ENCODE results near the gene GALNT16.

The GALNT16 gene

GRCh38 chr14:69395929-69396328 lies 136.0 kb downstream of the GALNT16 start:
- peaks cover 29 to 30% of the 10 kb centered on the region in 2 donors for H3K4me1 ChIP-seq (ENCODE audit: control insufficient read depth in 1 of 2, insufficient read depth in 2 of 2, low read length in 2 of 2)
- H3K36me3 ChIP-seq (ENCODE audit: control insufficient read depth in 1 of 2, insufficient read depth in 2 of 2, low read length in 2 of 2) = peaks cover 22 to 53% of the 10 kb centered on the region in 2 donors

GRCh38 chr14:69398053-69398817 lies 138.3 kb downstream of the GALNT16 start, which contains the start of the genes ERH and SLC39A9:
TSS of gene ERH (minus strand) at chr14:69398299. CDS start at chr14:69398233, 66 bp downstream.
TSS of gene SLC39A9 (plus strand) at chr14:69398692. CDS start at chr14:69399370, 678 bp downstream.
- Histone ChIP-seq H3K27me3 (ENCODE audit: control insufficient read depth in 1 of 2, insufficient read depth in 2 of 2, low read length in 2 of 2) (no peaks in the 10 kb centered on the region), H3K4me3 (ENCODE audit: low read depth in 1 of 2, low read length in 2 of 2) (peak within 1 kb of the TSS; percentile 88 to 98), H3K36me3 (ENCODE audit: control insufficient read depth in 1 of 2, insufficient read depth in 2 of 2, low read length in 2 of 2) (peaks cover 18 to 33% of the 10 kb centered on the region in 2 donors), H3K9me3 (ENCODE audit: control insufficient read depth in 1 of 2, low read length in 2 of 2) (no peaks in the 10 kb centered on the region), H3K4me1 (ENCODE audit: control insufficient read depth in 1 of 2, insufficient read depth in 2 of 2, low read length in 2 of 2) (peaks cover 30 to 34% of the 10 kb centered on the region in 2 donors), H3K27ac (ENCODE audit: low read depth, low read length) (peak within 1 kb of the TSS; percentile 77), H3K9ac (ENCODE audit: low read depth in 1 of 2, low read length in 2 of 2) (peak within 1 kb of the TSS; percentile 91 to 93)

More at GRCh38 chr14:69395929-69396328, 136.0 kb downstream of the GALNT16 start:
- Histone ChIP-seq H3K27ac (ENCODE audit: low read depth, low read length) (no peak overlapping the region), H3K27me3 (ENCODE audit: control insufficient read depth in 1 of 2, insufficient read depth in 2 of 2, low read length in 2 of 2) (no peaks in the 10 kb centered on the region), H3K9ac (ENCODE audit: low read depth in 1 of 2, low read length in 2 of 2) (no peak overlapping the region), H3K4me3 (ENCODE audit: low read depth in 1 of 2, low read length in 2 of 2) (no peak overlapping the region), H3K9me3 (ENCODE audit: control insufficient read depth in 1 of 2, low read length in 2 of 2) (no peaks in the 10 kb centered on the region)

- peaks cover 13 to 27% of the 10 kb centered on the region in 2 donors for H3K36me3 ChIP-seq (ENCODE audit: control insufficient read depth in 1 of 2, insufficient read depth in 2 of 2, low read length in 2 of 2)
- H3K4me3 ChIP-seq (ENCODE audit: low read depth in 1 of 2, low read length in 2 of 2) = peak overlapping the region; percentile 88 to 98
- no peaks in the 10 kb centered on the region for H3K27me3 ChIP-seq (ENCODE audit: control insufficient read depth in 1 of 2, insufficient read depth in 2 of 2, low read length in 2 of 2)
- H3K4me1 ChIP-seq (ENCODE audit: control insufficient read depth in 1 of 2, insufficient read depth in 2 of 2, low read length in 2 of 2) = peaks cover 30 to 34% of the 10 kb centered on the region in 2 donors
- peak overlapping the region; percentile 77 for H3K27ac ChIP-seq (ENCODE audit: low read depth, low read length)
- H3K9me3 ChIP-seq (ENCODE audit: control insufficient read depth in 1 of 2, low read length in 2 of 2) = no peaks in the 10 kb centered on the region
- H3K9ac ChIP-seq (ENCODE audit: low read depth in 1 of 2, low read length in 2 of 2) = peak overlapping the region; percentile 91 to 93
Observed at GRCh38 chr14:69398818-69399210, 138.9 kb downstream of the GALNT16 start.

DNA sequence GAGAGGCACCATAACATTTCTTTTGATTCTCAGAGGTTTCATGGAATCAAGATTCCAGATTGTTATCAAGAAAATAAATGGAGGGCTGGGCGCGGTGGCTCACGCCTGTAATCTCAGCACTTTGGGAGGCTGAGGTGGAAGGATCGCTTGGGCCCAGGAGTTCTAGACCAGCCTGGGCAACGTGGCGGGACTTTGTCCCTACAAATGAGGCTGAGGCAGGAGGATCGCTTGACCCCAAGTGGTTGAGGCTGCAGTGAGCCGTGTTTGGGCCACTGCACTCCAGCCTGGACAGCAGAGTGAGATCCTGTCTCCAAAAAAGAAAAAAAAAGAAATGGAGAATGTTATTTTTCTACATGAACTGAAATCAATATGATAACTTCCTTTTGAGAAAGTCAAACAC lies 139.8 kb downstream of the GALNT16 start:
- peaks cover 30 to 34% of the 10 kb centered on the region in 2 donors for H3K4me1 ChIP-seq (ENCODE audit: control insufficient read depth in 1 of 2, insufficient read depth in 2 of 2, low read length in 2 of 2)
- H3K36me3 ChIP-seq (ENCODE audit: control insufficient read depth in 1 of 2, insufficient read depth in 2 of 2, low read length in 2 of 2) = peaks cover 11 to 18% of the 10 kb centered on the region in 2 donors
- H3K27ac ChIP-seq (ENCODE audit: low read depth, low read length) = no peak overlapping the region
- peak overlapping the region; percentile 88 to 98 for H3K4me3 ChIP-seq (ENCODE audit: low read depth in 1 of 2, low read length in 2 of 2)
- no peaks in the 10 kb centered on the region for H3K9me3 ChIP-seq (ENCODE audit: control insufficient read depth in 1 of 2, low read length in 2 of 2)
- H3K9ac ChIP-seq (ENCODE audit: low read depth in 1 of 2, low read length in 2 of 2) = peak overlapping the region in 1 of 2 donors; percentile 91
- no peaks in the 10 kb centered on the region for H3K27me3 ChIP-seq (ENCODE audit: control insufficient read depth in 1 of 2, insufficient read depth in 2 of 2, low read length in 2 of 2)

DNA sequence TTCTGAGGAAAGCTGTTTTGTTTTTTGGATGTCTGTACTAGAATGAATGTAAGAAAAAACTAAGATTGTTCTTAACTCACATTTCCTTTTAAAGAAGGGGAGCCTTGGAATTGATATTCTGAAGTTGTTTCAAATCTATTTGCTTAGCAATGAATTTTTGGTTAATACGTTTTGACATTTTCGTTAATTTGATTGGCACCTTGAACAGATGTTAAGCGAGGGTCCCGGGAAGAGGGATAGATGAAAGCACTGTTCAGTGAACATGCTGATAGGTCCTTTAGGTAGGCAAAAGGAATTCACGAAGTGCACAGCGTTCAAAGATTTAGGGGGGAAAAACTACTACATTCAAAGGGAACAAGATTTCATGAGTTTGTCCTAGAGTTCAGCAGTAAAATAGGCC lies 140.2 kb downstream of the GALNT16 start:
- H3K27me3 ChIP-seq (ENCODE audit: control insufficient read depth in 1 of 2, insufficient read depth in 2 of 2, low read length in 2 of 2) = no peaks in the 10 kb centered on the region
- H3K36me3 ChIP-seq (ENCODE audit: control insufficient read depth in 1 of 2, insufficient read depth in 2 of 2, low read length in 2 of 2) = peaks cover 7 to 14% of the 10 kb centered on the region in 2 donors
- H3K9me3 ChIP-seq (ENCODE audit: control insufficient read depth in 1 of 2, low read length in 2 of 2) = no peaks in the 10 kb centered on the region
- H3K4me1 ChIP-seq (ENCODE audit: control insufficient read depth in 1 of 2, insufficient read depth in 2 of 2, low read length in 2 of 2) = peaks cover 30 to 34% of the 10 kb centered on the region in 2 donors
- H3K9ac ChIP-seq (ENCODE audit: low read depth in 1 of 2, low read length in 2 of 2) = peak overlapping the region in 1 of 2 donors; percentile 91
- H3K4me3 ChIP-seq (ENCODE audit: low read depth in 1 of 2, low read length in 2 of 2) = peak overlapping the region; percentile 88 to 98
- no peak overlapping the region for H3K27ac ChIP-seq (ENCODE audit: low read depth, low read length)

- peaks cover 26 to 29% of the 10 kb centered on the region in 2 donors for H3K4me1 ChIP-seq (ENCODE audit: control insufficient read depth in 1 of 2, insufficient read depth in 2 of 2, low read length in 2 of 2)
- H3K9me3 ChIP-seq (ENCODE audit: control insufficient read depth in 1 of 2, low read length in 2 of 2) = no peaks in the 10 kb centered on the region
- no peak overlapping the region for H3K27ac ChIP-seq (ENCODE audit: low read depth, low read length)
- no peak overlapping the region for H3K9ac ChIP-seq (ENCODE audit: low read depth in 1 of 2, low read length in 2 of 2)
- no peaks in the 10 kb centered on the region for H3K36me3 ChIP-seq (ENCODE audit: control insufficient read depth in 1 of 2, insufficient read depth in 2 of 2, low read length in 2 of 2)
- no peaks in the 10 kb centered on the region for H3K27me3 ChIP-seq (ENCODE audit: control insufficient read depth in 1 of 2, insufficient read depth in 2 of 2, low read length in 2 of 2)
- no peak overlapping the region for H3K4me3 ChIP-seq (ENCODE audit: low read depth in 1 of 2, low read length in 2 of 2)
Observed at GRCh38 chr14:69401841-69402240, 141.9 kb downstream of the GALNT16 start.

DNA sequence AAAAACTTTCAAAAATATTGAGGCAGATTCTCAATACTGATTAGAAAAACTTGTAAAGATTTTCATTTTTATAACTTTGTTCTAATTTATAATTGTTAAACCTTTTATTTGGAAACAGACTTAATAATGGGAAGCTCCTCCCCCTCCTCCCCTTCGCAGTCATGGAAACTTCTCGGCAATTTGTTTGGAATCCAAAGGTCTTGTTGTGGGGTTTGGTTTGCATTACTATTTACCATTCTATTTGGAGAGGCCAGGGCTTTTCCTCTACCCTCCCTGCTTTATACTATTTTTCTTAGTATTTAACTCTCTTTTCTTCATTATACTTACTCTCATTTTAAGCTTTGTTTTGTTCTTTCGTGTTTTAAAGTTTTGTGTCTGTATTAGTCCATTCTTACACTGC lies 144.5 kb downstream of the GALNT16 start:
- H3K4me3 ChIP-seq (ENCODE audit: low read depth in 1 of 2, low read length in 2 of 2) = no peak overlapping the region
- H3K4me1 ChIP-seq (ENCODE audit: control insufficient read depth in 1 of 2, insufficient read depth in 2 of 2, low read length in 2 of 2) = peaks cover 15 to 18% of the 10 kb centered on the region in 2 donors
- H3K9me3 ChIP-seq (ENCODE audit: control insufficient read depth in 1 of 2, low read length in 2 of 2) = no peaks in the 10 kb centered on the region
- no peaks in the 10 kb centered on the region for H3K27me3 ChIP-seq (ENCODE audit: control insufficient read depth in 1 of 2, insufficient read depth in 2 of 2, low read length in 2 of 2)
- no peak overlapping the region for H3K9ac ChIP-seq (ENCODE audit: low read depth in 1 of 2, low read length in 2 of 2)
- no peak overlapping the region for H3K27ac ChIP-seq (ENCODE audit: low read depth, low read length)
- no peaks in the 10 kb centered on the region for H3K36me3 ChIP-seq (ENCODE audit: control insufficient read depth in 1 of 2, insufficient read depth in 2 of 2, low read length in 2 of 2)

- no peak overlapping the region for H3K9ac ChIP-seq (ENCODE audit: low read depth in 1 of 2, low read length in 2 of 2)
- no peaks in the 10 kb centered on the region for H3K36me3 ChIP-seq (ENCODE audit: control insufficient read depth in 1 of 2, insufficient read depth in 2 of 2, low read length in 2 of 2)
- no peaks in the 10 kb centered on the region for H3K27me3 ChIP-seq (ENCODE audit: control insufficient read depth in 1 of 2, insufficient read depth in 2 of 2, low read length in 2 of 2)
- no peak overlapping the region for H3K4me3 ChIP-seq (ENCODE audit: low read depth in 1 of 2, low read length in 2 of 2)
- H3K27ac ChIP-seq (ENCODE audit: low read depth, low read length) = no peak overlapping the region
- peaks cover 11 to 15% of the 10 kb centered on the region in 2 donors for H3K4me1 ChIP-seq (ENCODE audit: control insufficient read depth in 1 of 2, insufficient read depth in 2 of 2, low read length in 2 of 2)
- no peaks in the 10 kb centered on the region for H3K9me3 ChIP-seq (ENCODE audit: control insufficient read depth in 1 of 2, low read length in 2 of 2)
Observed at GRCh38 chr14:69404883-69405282, 144.9 kb downstream of the GALNT16 start.

GRCh38 chr14:69405762-69406161 lies 145.8 kb downstream of the GALNT16 start:
- Histone ChIP-seq H3K36me3 (ENCODE audit: control insufficient read depth in 1 of 2, insufficient read depth in 2 of 2, low read length in 2 of 2) (no peaks in the 10 kb centered on the region), H3K9ac (ENCODE audit: low read depth in 1 of 2, low read length in 2 of 2) (no peak overlapping the region), H3K9me3 (ENCODE audit: control insufficient read depth in 1 of 2, low read length in 2 of 2) (no peaks in the 10 kb centered on the region), H3K4me3 (ENCODE audit: low read depth in 1 of 2, low read length in 2 of 2) (no peak overlapping the region), H3K27ac (ENCODE audit: low read depth, low read length) (no peak overlapping the region), H3K27me3 (ENCODE audit: control insufficient read depth in 1 of 2, insufficient read depth in 2 of 2, low read length in 2 of 2) (no peaks in the 10 kb centered on the region), H3K4me1 (ENCODE audit: control insufficient read depth in 1 of 2, insufficient read depth in 2 of 2, low read length in 2 of 2) (peaks cover 3 to 6% of the 10 kb centered on the region in 2 donors)
